HAP-1 (cell line): Measurements from ENCODE around the gene PFDN4.
"Not testable (repeated sequence)": the region's sequence is repeated elsewhere in the genome, so short reads cannot be mapped to it uniquely, and the experiment has no call there.

Experiments
- DNase-seq, 2 experiments: peaks; one replicate each; pipeline ENCODE4 v3.0.0-alpha.2; 2016 to 2020; ENCODE audit warnings: low spot score in 2 of 2
- H3K27me3 ChIP-seq: fragments of 250-450 bp; sonication (Bioruptor Pico); 2 replicates; pipeline ENCODE4 v1.5.1; 2020; ENCODE audit warnings: low read depth, mild to moderate bottlenecking, moderate library complexity
- H3K36me3 ChIP-seq: fragments of 250-450 bp; sonication (Bioruptor Pico); replicated peaks from 2 replicates; pipeline ENCODE4 v1.5.1; 2020; ENCODE audit warnings: mild to moderate bottlenecking
- H3K4me1 ChIP-seq: fragments of 250-450 bp; sonication (Bioruptor Pico); 2 replicates; pipeline ENCODE4 v1.5.1; 2020; ENCODE audit warnings: mild to moderate bottlenecking
- H3K4me3 ChIP-seq: fragments of 250-450 bp; sonication (Bioruptor Pico); 2 replicates; pipeline ENCODE4 v1.5.1; 2020; ENCODE audit warnings: mild to moderate bottlenecking, moderate library complexity
- H3K9me3 ChIP-seq: fragments of 250-450 bp; sonication (Bioruptor Pico); 2 replicates; pipeline ENCODE4 v1.5.1; 2020; ENCODE audit warnings: mild to moderate bottlenecking, moderate library complexity
- in situ Hi-C: fragments of 300-500 bp; cut with MboI; formaldehyde crosslinking; loops from 3 replicates; pipeline ENCODE4 v1.14.3; 2020; ENCODE audit warnings: low sequenced_read_pairs, inconsistent platforms, mixed read lengths

The PFDN4 gene

GRCh38 chr20:54229566-54230160, 21.8 kb downstream of the PFDN4 start:
- no peak for DNase-seq
- no peaks in the 10 kb centered on the region for H3K27me3 ChIP-seq
- no peaks in the 10 kb centered on the region for H3K4me1 ChIP-seq
- no peak overlapping the region for H3K4me3 ChIP-seq
- H3K9me3 ChIP-seq = no peaks in the 10 kb centered on the region
- H3K36me3 ChIP-seq = no peaks in the 10 kb centered on the region
- in situ Hi-C loops = loop anchor here (10.0 kb wide), 1 partner anchor 415 kb away; no protein-coding TSS in a partner anchor

GRCh38 chr20:54231036-54231435, 23.1 kb downstream of the PFDN4 start:
- H3K27me3 ChIP-seq = no peaks in the 10 kb centered on the region
- no peaks in the 10 kb centered on the region for H3K36me3 ChIP-seq
- in situ Hi-C loops = no loop called here
- DNase-seq = no peak
- H3K9me3 ChIP-seq = no peaks in the 10 kb centered on the region
- no peaks in the 10 kb centered on the region for H3K4me1 ChIP-seq
- no peak overlapping the region for H3K4me3 ChIP-seq

- Histone ChIP-seq H3K4me3 (no peak overlapping the region), H3K4me1 (no peaks in the 10 kb centered on the region), H3K36me3 (no peaks in the 10 kb centered on the region), H3K27me3 (no peaks in the 10 kb centered on the region), H3K9me3 (no peaks in the 10 kb centered on the region)
- in situ Hi-C loops = no loop called here
- no peak for DNase-seq
These were observed 27.1 kb downstream of the PFDN4 start for GRCh38 chr20:54234991-54235390.

- Histone ChIP-seq H3K27me3 (no peaks in the 10 kb centered on the region), H3K36me3 (no peaks in the 10 kb centered on the region), H3K4me1 (no peaks in the 10 kb centered on the region), H3K4me3 (no peak overlapping the region), H3K9me3 (no peaks in the 10 kb centered on the region)
- in situ Hi-C loops = no loop called here
- DNase-seq = no peak
These were observed 29.4 kb downstream of the PFDN4 start for GRCh38 chr20:54237116-54237943.

- no peak for DNase-seq
- Histone ChIP-seq H3K4me1 (no peaks in the 10 kb centered on the region), H3K27me3 (no peaks in the 10 kb centered on the region), H3K4me3 (no peak overlapping the region), H3K36me3 (no peaks in the 10 kb centered on the region), H3K9me3 (no peaks in the 10 kb centered on the region)
- in situ Hi-C loops = no loop called here
These were observed 36.2 kb downstream of the PFDN4 start for GRCh38 chr20:54244113-54244512.

GRCh38 chr20:54248705-54249104, 40.8 kb downstream of the PFDN4 start:
- H3K4me1 ChIP-seq, H3K4me3 ChIP-seq, H3K9me3 ChIP-seq, DNase-seq, in situ Hi-C loops, H3K36me3 ChIP-seq, H3K27me3 ChIP-seq: not testable (repeated sequence)

GRCh38 chr20:54250691-54251090, 42.8 kb downstream of the PFDN4 start:
- Histone ChIP-seq H3K36me3 (no peaks in the 10 kb centered on the region), H3K9me3 (no peaks in the 10 kb centered on the region), H3K4me3 (no peak overlapping the region), H3K4me1 (no peaks in the 10 kb centered on the region), H3K27me3 (no peaks in the 10 kb centered on the region)
- DNase-seq = no peak
- in situ Hi-C loops = no loop called here

- no peak for DNase-seq
- in situ Hi-C loops = no loop called here
- no peaks in the 10 kb centered on the region for H3K27me3 ChIP-seq
- H3K4me1 ChIP-seq = no peaks in the 10 kb centered on the region
- no peak overlapping the region for H3K4me3 ChIP-seq
- H3K9me3 ChIP-seq = no peaks in the 10 kb centered on the region
- no peaks in the 10 kb centered on the region for H3K36me3 ChIP-seq
These were observed 43.2 kb downstream of the PFDN4 start for GRCh38 chr20:54251096-54251495.

GRCh38 chr20:54254596-54254995, 46.7 kb downstream of the PFDN4 start:
- no peak for DNase-seq
- H3K36me3 ChIP-seq = no peaks in the 10 kb centered on the region
- H3K9me3 ChIP-seq = no peaks in the 10 kb centered on the region
- no peak overlapping the region for H3K4me3 ChIP-seq
- in situ Hi-C loops = no loop called here
- H3K27me3 ChIP-seq = no peaks in the 10 kb centered on the region
- no peaks in the 10 kb centered on the region for H3K4me1 ChIP-seq

- DNase-seq = no peak
- H3K27me3 ChIP-seq = no peaks in the 10 kb centered on the region
- no peak overlapping the region for H3K4me3 ChIP-seq
- H3K9me3 ChIP-seq = no peaks in the 10 kb centered on the region
- in situ Hi-C loops = no loop called here
- no peaks in the 10 kb centered on the region for H3K36me3 ChIP-seq
- H3K4me1 ChIP-seq = no peaks in the 10 kb centered on the region
These were observed 47.3 kb downstream of the PFDN4 start for GRCh38 chr20:54255157-54255556.

- H3K4me3 ChIP-seq = no peak overlapping the region
- no peaks in the 10 kb centered on the region for H3K27me3 ChIP-seq
- no peaks in the 10 kb centered on the region for H3K4me1 ChIP-seq
- in situ Hi-C loops = no loop called here
- no peak for DNase-seq
- no peaks in the 10 kb centered on the region for H3K9me3 ChIP-seq
- H3K36me3 ChIP-seq = no peaks in the 10 kb centered on the region
These were observed 48.3 kb downstream of the PFDN4 start for GRCh38 chr20:54256202-54256601.

- Histone ChIP-seq H3K27me3 (no peaks in the 10 kb centered on the region), H3K36me3 (no peaks in the 10 kb centered on the region), H3K9me3 (no peaks in the 10 kb centered on the region), H3K4me1 (no peaks in the 10 kb centered on the region), H3K4me3 (no peak overlapping the region)
- DNase-seq = no peak
- in situ Hi-C loops = no loop called here
These were observed 49.4 kb downstream of the PFDN4 start for GRCh38 chr20:54257071-54257816.

GRCh38 chr20:54260116-54260515, 52.2 kb downstream of the PFDN4 start:
- H3K36me3 ChIP-seq = no peaks in the 10 kb centered on the region
- H3K4me3 ChIP-seq = no peak overlapping the region
- H3K27me3 ChIP-seq = no peaks in the 10 kb centered on the region
- no peak for DNase-seq
- in situ Hi-C loops = no loop called here
- H3K4me1 ChIP-seq = no peaks in the 10 kb centered on the region
- H3K9me3 ChIP-seq = no peaks in the 10 kb centered on the region

GRCh38 chr20:54262671-54263070, 54.8 kb downstream of the PFDN4 start:
- in situ Hi-C loops = no loop called here
- no peaks in the 10 kb centered on the region for H3K36me3 ChIP-seq
- DNase-seq = no peak

More at GRCh38 chr20:54262671-54263070, 54.8 kb downstream of the PFDN4 start:
- Histone ChIP-seq H3K4me1 (no peaks in the 10 kb centered on the region), H3K9me3 (no peaks in the 10 kb centered on the region), H3K27me3 (no peaks in the 10 kb centered on the region), H3K4me3 (no peak overlapping the region)
